ENCODE results near the gene KLHDC10. TPM values are rescaled to one million over a fixed set of nuclear protein-coding genes. Genes with fewer than 3 reads are reported as not detected.

KLHDC10 gene
- total and polyA plus RNA-seq, 2 donors (not counting 1 experiment from before 2014, with no cell fraction given), result 7.1 to 25.7 TPM

DNA sequence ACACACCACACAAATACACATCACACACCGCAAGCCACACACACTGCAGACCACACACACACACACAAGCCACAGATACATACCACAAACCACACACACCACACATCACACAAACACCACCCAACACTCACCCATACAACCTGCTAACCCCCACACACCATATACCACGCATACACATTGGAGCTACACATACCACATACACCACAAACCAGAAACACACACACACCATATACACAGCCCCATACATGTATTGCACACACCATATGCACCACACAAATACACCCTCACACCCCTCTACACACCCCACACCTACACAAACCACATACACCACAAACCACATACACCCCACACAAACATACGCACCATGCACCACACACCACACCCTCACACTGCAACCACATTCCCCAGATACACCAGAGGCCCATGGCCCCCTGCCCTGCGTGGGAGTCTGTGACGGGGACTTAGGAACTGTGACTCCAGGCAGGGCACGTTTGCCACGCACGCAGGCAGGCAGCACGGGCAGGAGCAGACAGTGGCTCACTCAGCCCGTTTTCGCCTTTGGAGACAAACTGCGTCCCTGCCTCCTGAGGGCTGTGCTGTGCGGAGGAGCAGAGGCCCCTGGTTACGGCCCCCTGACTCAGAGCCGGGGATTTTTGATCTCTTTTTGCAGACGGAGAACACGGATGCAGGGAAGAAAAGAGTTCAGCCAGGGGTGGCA lies 82.3 kb downstream of the KLHDC10 start:
- Histone ChIP-seq H4K20me1 (ENCODE audit: control insufficient read depth, insufficient read depth, low read length, poor library complexity, severe bottlenecking) (no peaks in the 10 kb centered on the region), H3K4me1 (ENCODE audit: control insufficient read depth in 2 of 2, insufficient read depth in 2 of 2, low read length in 2 of 2) (peaks cover 32 to 61% of the 10 kb centered on the region in 2 donors), H3K79me2 (ENCODE audit: control insufficient read depth, insufficient read depth, low read length) (peaks cover 7% of the 10 kb centered on the region), H3K9ac (ENCODE audit: low read length) (no peak overlapping the region), H3K4me3 (ENCODE audit: control extremely low read depth in 1 of 5, extremely low read depth in 1 of 5, insufficient read depth in 1 of 5, low read depth in 2 of 5, low read length in 4 of 5) (no peak overlapping the region), H3K27ac (ENCODE audit: low read length in 2 of 2) (no peak overlapping the region), H3K36me3 (replicated peaks in 1 of 2; ENCODE audit: control extremely low read depth in 1 of 2, control insufficient read depth in 1 of 2, extremely low read depth in 1 of 2, insufficient read depth in 2 of 2, low read length in 1 of 2) (no peaks in the 10 kb centered on the region), H3K27me3 (replicated peaks in 1 of 4; ENCODE audit: control extremely low read depth in 1 of 4, control insufficient read depth in 3 of 4, insufficient read depth in 4 of 4, low read length in 3 of 4) (no peaks in the 10 kb centered on the region), H3K9me3 (ENCODE audit: control extremely low read depth in 1 of 3, control insufficient read depth in 2 of 3, insufficient read depth in 1 of 3, low read length in 2 of 3) (peaks cover 0 to 46% (median 12%) of the 10 kb centered on the region in 3 donors), H3K4me2 (replicated peaks; ENCODE audit: low read depth, low read length, poor library complexity, severe bottlenecking) (peak overlapping the region; percentile 20), H2AFZ (ENCODE audit: insufficient read depth, low read depth, low read length, poor library complexity, severe bottlenecking) (peak overlapping the region; percentile 9)
- no peak overlapping the region for H3K27ac Mint-ChIP-seq
- peaks cover 27% of the 10 kb centered on the region for H3K4me1 Mint-ChIP-seq
- intact Hi-C loops (cut with micrococcal nuclease), result no loop called here
- no peak overlapping the region for H3K4me3 Mint-ChIP-seq
- no peaks in the 10 kb centered on the region for H3K27me3 Mint-ChIP-seq
- no peaks in the 10 kb centered on the region for H3K9me3 Mint-ChIP-seq (ENCODE audit: insufficient read depth)
- DNase-seq (peak; percentile 19), ATAC-seq (ENCODE audit: low read depth) (no peak)
- ChIA-PET CTCF (no interaction called here), POLR2A (interaction anchor here (1.0 kb wide), 1 partner anchor 10 kb away, joined by 3 read pairs; no protein-coding TSS in a partner anchor)
- 76% methylated on average over 15 of the region's 17 CpGs for WGBS (ENCODE audit: insufficient coverage)
- no peak for TF ChIP-seq EZH2 (IDR thresholded peaks at IDR 0.05; ENCODE audit: borderline replicate concordance, insufficient read depth, low read depth, low read length, poor library complexity, severe bottlenecking)
- TF ChIP-seq, protein P1, sequence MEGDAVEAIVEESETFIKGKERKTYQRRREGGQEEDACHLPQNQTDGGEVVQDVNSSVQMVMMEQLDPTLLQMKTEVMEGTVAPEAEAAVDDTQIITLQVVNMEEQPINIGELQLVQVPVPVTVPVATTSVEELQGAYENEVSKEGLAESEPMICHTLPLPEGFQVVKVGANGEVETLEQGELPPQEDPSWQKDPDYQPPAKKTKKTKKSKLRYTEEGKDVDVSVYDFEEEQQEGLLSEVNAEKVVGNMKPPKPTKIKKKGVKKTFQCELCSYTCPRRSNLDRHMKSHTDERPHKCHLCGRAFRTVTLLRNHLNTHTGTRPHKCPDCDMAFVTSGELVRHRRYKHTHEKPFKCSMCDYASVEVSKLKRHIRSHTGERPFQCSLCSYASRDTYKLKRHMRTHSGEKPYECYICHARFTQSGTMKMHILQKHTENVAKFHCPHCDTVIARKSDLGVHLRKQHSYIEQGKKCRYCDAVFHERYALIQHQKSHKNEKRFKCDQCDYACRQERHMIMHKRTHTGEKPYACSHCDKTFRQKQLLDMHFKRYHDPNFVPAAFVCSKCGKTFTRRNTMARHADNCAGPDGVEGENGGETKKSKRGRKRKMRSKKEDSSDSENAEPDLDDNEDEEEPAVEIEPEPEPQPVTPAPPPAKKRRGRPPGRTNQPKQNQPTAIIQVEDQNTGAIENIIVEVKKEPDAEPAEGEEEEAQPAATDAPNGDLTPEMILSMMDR (IDR thresholded peaks at IDR 0.05), result no peak

DNA sequence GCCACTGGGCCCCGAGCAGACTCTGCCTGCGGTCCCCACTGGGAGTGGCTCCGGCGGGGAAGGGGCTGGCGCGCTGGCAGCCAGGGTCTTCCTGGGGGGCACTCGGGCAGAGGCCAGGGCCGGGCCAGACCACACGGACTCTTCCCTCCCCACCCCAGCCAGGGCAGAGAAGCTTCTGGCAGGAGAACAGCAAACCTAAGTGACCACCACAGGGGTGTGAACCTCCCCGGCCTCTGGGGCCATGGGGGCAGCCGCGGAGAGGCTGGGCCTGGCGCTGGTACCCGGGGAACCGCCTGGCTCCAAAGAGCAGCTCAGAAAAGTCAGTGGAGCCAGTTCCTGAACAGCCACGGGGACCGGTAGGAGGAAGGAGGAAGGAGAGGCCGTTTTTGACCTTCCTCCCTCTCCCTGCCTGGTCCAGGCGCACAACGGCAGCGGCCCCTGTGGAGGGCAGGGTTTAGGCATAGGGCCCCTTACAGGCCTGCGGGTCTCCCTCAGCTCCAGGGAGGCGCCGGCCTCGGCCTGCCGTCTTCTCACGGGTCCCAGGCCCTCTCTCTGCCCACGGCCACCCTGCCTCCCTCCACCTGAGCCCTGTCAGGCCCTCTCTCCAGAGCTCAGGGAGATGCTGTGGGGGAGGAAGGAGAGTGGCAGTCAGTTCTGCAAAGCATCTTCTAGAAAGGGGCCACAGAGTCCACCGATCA lies 83.0 kb downstream of the KLHDC10 start:
- POLR2A ChIA-PET, result interaction anchor here (0.5 to 1.0 kb wide), 3 partner anchors 11 to 205 kb away, joined by 3 to 10 read pairs (median 3); no protein-coding TSS in a partner anchor
- Histone ChIP-seq H3K27ac (ENCODE audit: low read length in 2 of 2) (no peak overlapping the region), H3K4me3 (ENCODE audit: control extremely low read depth in 1 of 5, extremely low read depth in 1 of 5, insufficient read depth in 1 of 5, low read depth in 2 of 5, low read length in 4 of 5) (no peak overlapping the region), H3K79me2 (ENCODE audit: control insufficient read depth, insufficient read depth, low read length) (peaks cover 7% of the 10 kb centered on the region), H3K36me3 (replicated peaks in 1 of 2; ENCODE audit: control extremely low read depth in 1 of 2, control insufficient read depth in 1 of 2, extremely low read depth in 1 of 2, insufficient read depth in 2 of 2, low read length in 1 of 2) (no peaks in the 10 kb centered on the region), H3K9ac (ENCODE audit: low read length) (no peak overlapping the region), H3K4me2 (replicated peaks; ENCODE audit: low read depth, low read length, poor library complexity, severe bottlenecking) (no peak overlapping the region), H2AFZ (ENCODE audit: insufficient read depth, low read depth, low read length, poor library complexity, severe bottlenecking) (no peak overlapping the region), H3K4me1 (ENCODE audit: control insufficient read depth in 2 of 2, insufficient read depth in 2 of 2, low read length in 2 of 2) (peaks cover 32 to 54% of the 10 kb centered on the region in 2 donors), H3K9me3 (ENCODE audit: control extremely low read depth in 1 of 3, control insufficient read depth in 2 of 3, insufficient read depth in 1 of 3, low read length in 2 of 3) (peaks cover 0 to 46% (median 12%) of the 10 kb centered on the region in 3 donors), H4K20me1 (ENCODE audit: control insufficient read depth, insufficient read depth, low read length, poor library complexity, severe bottlenecking) (no peaks in the 10 kb centered on the region), H3K27me3 (replicated peaks in 1 of 4; ENCODE audit: control extremely low read depth in 1 of 4, control insufficient read depth in 3 of 4, insufficient read depth in 4 of 4, low read length in 3 of 4) (no peaks in the 10 kb centered on the region)
- Mint-ChIP-seq H3K4me1 (peaks cover 22% of the 10 kb centered on the region), H3K27ac (no peak overlapping the region), H3K9me3 (ENCODE audit: insufficient read depth) (no peaks in the 10 kb centered on the region), H3K27me3 (no peaks in the 10 kb centered on the region), H3K4me3 (no peak overlapping the region)
- TF ChIP-seq, protein P1 (IDR thresholded peaks at IDR 0.05), result no peak
- no peak for TF ChIP-seq EZH2 (IDR thresholded peaks at IDR 0.05; ENCODE audit: borderline replicate concordance, insufficient read depth, low read depth, low read length, poor library complexity, severe bottlenecking)
- DNase-seq, result no peak
- CTCF ChIA-PET, result no interaction called here
- 83% methylated on average over 22 of the region's 29 CpGs for WGBS (ENCODE audit: insufficient coverage)
- intact Hi-C loops (cut with micrococcal nuclease), result no loop called here
- ATAC-seq (ENCODE audit: low read depth), result no peak

Measured in B cell (primary cell).